PC-9 (cell line): ENCODE results near the gene PDZRN4. TPM values are rescaled to one million over a fixed set of nuclear protein-coding genes. Genes with fewer than 3 reads are reported as not detected.
"Not testable (repeated sequence)": the region's sequence is repeated elsewhere in the genome, so short reads cannot be mapped to it uniquely, and the experiment has no call there.

Experiments used
- BruUV-seq: library from RNA; stranded (reverse); fragments of 400-500 nt; replicated peaks from 2 replicates; lab custom pipeline; 2021; lab: Mats Ljungman, UMichigan
- CTCF ChIA-PET: fragments of 300-600 bp; sonication (Branson Sonifier 250); formaldehyde crosslinking; loops from one replicate; lab custom pipeline; 2022; ENCODE audit warnings: antibody characterized with exemption; lab: Charles Lee
- POLR2A ChIA-PET: fragments of 300-600 bp; sonication (Branson Sonifier 250); formaldehyde crosslinking; loops from one replicate; lab custom pipeline; 2022; ENCODE audit warnings: antibody characterized with exemption; ENCODE audit not compliant: unreplicated experiment; lab: Charles Lee
- DNase-seq, 2 experiments: peaks; one replicate each; pipeline versions ENCODE4 v3.0.0 to v3.0.0-alpha.2; 2015 to 2022; ENCODE audit warnings: mixed read lengths in 1 of 2
- H2AFZ ChIP-seq: fragments of 200-600 bp; sonication (generic); 2 replicates; pipeline ENCODE4 v1.8.1; 2017; ENCODE audit warnings: antibody characterized with exemption
- H3F3A ChIP-seq: fragments of 200-600 bp; sonication (generic); 2 replicates; pipeline ENCODE4 v1.8.1; 2017; ENCODE audit warnings: antibody characterized with exemption, mild to moderate bottlenecking, low read depth; ENCODE audit not compliant: insufficient read depth
- H3K27ac ChIP-seq: fragments of 200-600 bp; sonication (generic); 2 replicates; pipeline ENCODE4 v1.6.1; 2016; ENCODE audit warnings: mixed run types
- H3K27me3 ChIP-seq: fragments of 200-600 bp; sonication (generic); 2 replicates; pipeline ENCODE4 v1.6.1; 2016; ENCODE audit warnings: low read depth, mixed run types; ENCODE audit not compliant: insufficient read depth
- H3K36me3 ChIP-seq: fragments of 200-600 bp; sonication (generic); 2 replicates; pipeline ENCODE4 v1.6.1; 2016; ENCODE audit warnings: low read depth, mixed run types
- H3K4me1 ChIP-seq: fragments of 200-600 bp; sonication (generic); replicated peaks from 2 replicates; pipeline ENCODE4 v1.6.1; 2016; ENCODE audit warnings: mixed run types; ENCODE audit not compliant: insufficient read depth
- H3K4me2 ChIP-seq: fragments of 200-600 bp; sonication (generic); 2 replicates; pipeline ENCODE4 v1.6.1; 2017; ENCODE audit warnings: mixed run types
- H3K4me3 ChIP-seq: fragments of 200-600 bp; sonication (generic); 2 replicates; pipeline ENCODE4 v1.6.1; 2016; ENCODE audit warnings: mixed run types
- H3K79me2 ChIP-seq: fragments of 200-600 bp; sonication (generic); 2 replicates; pipeline ENCODE4 v1.6.1; 2017; ENCODE audit warnings: low read depth, mixed run types
- H3K9me2 ChIP-seq: fragments of 200-600 bp; sonication (generic); 2 replicates; pipeline ENCODE4 v1.8.1; 2017; ENCODE audit warnings: mild to moderate bottlenecking; ENCODE audit not compliant: insufficient read depth
- H3K9me3 ChIP-seq: fragments of 200-600 bp; sonication (generic); 2 replicates; pipeline ENCODE4 v1.8.1; 2016; ENCODE audit warnings: low read depth; ENCODE audit not compliant: insufficient read depth
- H4K20me1 ChIP-seq: fragments of 200-600 bp; sonication (generic); 2 replicates; pipeline ENCODE4 v1.8.1; 2017; ENCODE audit not compliant: insufficient read depth
- CTCF ChIP-seq: fragments of 200-600 bp; sonication (generic); conservative IDR thresholded peaks from 2 replicates; pipeline ENCODE4 v1.6.1; 2017; ENCODE audit warnings: mixed run types, antibody characterized with exemption, mild to moderate bottlenecking, moderate library complexity
- EZH2 ChIP-seq: fragments of 200-600 bp; sonication (generic); IDR thresholded peaks from 2 replicates; pipeline ENCODE4 v1.8.0; 2017; ENCODE audit warnings: antibody characterized with exemption, low read depth
- intact Hi-C: fragments of 100-400 bp; cut with micrococcal nuclease; formaldehyde crosslinking; loops from one replicate; pipeline ENCODE4 v1.10.0; 2022; ENCODE audit not compliant: unreplicated experiment
- total RNA-seq: library from RNA; stranded (reverse); gene quantifications from 2 replicates; pipeline ENCODE4 v1.2.3, GENCODE V29; 2021

Gene PDZRN4
- total RNA-seq, 1 experiment from 2014 or later: not detected

- Histone ChIP-seq H2AFZ (no peak overlapping the region), H3K4me3 (no peak overlapping the region), H3F3A (no peaks in the 10 kb centered on the region), H3K79me2 (no peaks in the 10 kb centered on the region), H3K9me3 (no peaks in the 10 kb centered on the region), H4K20me1 (no peaks in the 10 kb centered on the region), H3K36me3 (no peaks in the 10 kb centered on the region), H3K27me3 (no peaks in the 10 kb centered on the region), H3K4me1 (no peaks in the 10 kb centered on the region), H3K27ac (no peak overlapping the region), H3K9me2 (no peaks in the 10 kb centered on the region), H3K4me2 (no peak overlapping the region)
- BruUV-seq: no TSS peak
- CTCF ChIA-PET: no interaction called here
- intact Hi-C loops: no loop called here
- TF ChIP-seq CTCF: no peak
- no peak for TF ChIP-seq EZH2
- POLR2A ChIA-PET: no interaction called here
- no peak for DNase-seq
These were observed 349.4 kb downstream of the PDZRN4 start for GRCh38 chr12:41537522-41537921.

GRCh38 chr12:41545761-41546160 is 357.6 kb downstream of the PDZRN4 start:
- Histone ChIP-seq H3K9me3 (no peaks in the 10 kb centered on the region), H3F3A (no peaks in the 10 kb centered on the region), H3K4me2 (no peak overlapping the region), H3K79me2 (no peaks in the 10 kb centered on the region), H3K4me3 (no peak overlapping the region), H3K36me3 (no peaks in the 10 kb centered on the region), H3K9me2 (no peaks in the 10 kb centered on the region), H3K27me3 (no peaks in the 10 kb centered on the region), H4K20me1 (no peaks in the 10 kb centered on the region), H3K4me1 (no peaks in the 10 kb centered on the region), H3K27ac (no peak overlapping the region), H2AFZ (no peak overlapping the region)
- no peak for DNase-seq
- ChIA-PET POLR2A (no interaction called here), CTCF (no interaction called here)
- TF ChIP-seq EZH2 (no peak), CTCF (no peak)
- no TSS peak for BruUV-seq
- intact Hi-C loops: no loop called here

GRCh38 chr12:41547071-41547470 is 359.0 kb downstream of the PDZRN4 start:
- CTCF ChIA-PET, H3K36me3 ChIP-seq, H3K4me3 ChIP-seq, H3K9me2 ChIP-seq, H3K4me1 ChIP-seq, H3K4me2 ChIP-seq, H3K79me2 ChIP-seq, POLR2A ChIA-PET, BruUV-seq, H2AFZ ChIP-seq, H3K27me3 ChIP-seq, H3F3A ChIP-seq, H3K9me3 ChIP-seq, intact Hi-C loops, H3K27ac ChIP-seq, DNase-seq, H4K20me1 ChIP-seq: not testable (repeated sequence)

- no peaks in the 10 kb centered on the region for H3K79me2 ChIP-seq
- no peaks in the 10 kb centered on the region for H3K36me3 ChIP-seq
- H3F3A ChIP-seq: no peaks in the 10 kb centered on the region
- no peak overlapping the region for H3K4me3 ChIP-seq
- no peak overlapping the region for H2AFZ ChIP-seq
- no peak overlapping the region for H3K27ac ChIP-seq
- no peaks in the 10 kb centered on the region for H3K9me2 ChIP-seq
- ChIA-PET POLR2A (no interaction called here), CTCF (no interaction called here)
- H3K9me3 ChIP-seq: no peaks in the 10 kb centered on the region
- H3K27me3 ChIP-seq: no peaks in the 10 kb centered on the region
- no peaks in the 10 kb centered on the region for H3K4me1 ChIP-seq
- H4K20me1 ChIP-seq: no peaks in the 10 kb centered on the region
- H3K4me2 ChIP-seq: no peak overlapping the region
- TF ChIP-seq EZH2: no peak
- no peak for TF ChIP-seq CTCF
- DNase-seq: no peak
- no TSS peak for BruUV-seq
- intact Hi-C loops: no loop called here
These were observed 360.8 kb downstream of the PDZRN4 start for GRCh38 chr12:41548926-41549325.
